H1 (cell line): ENCODE measurements around the gene LPAR3. TPM values are rescaled to one million over a fixed set of nuclear protein-coding genes. Genes with fewer than 3 reads are reported as not detected.

Experiments used
- CEBPB ChIP-seq: IDR thresholded peaks from 2 replicates; pipeline ENCODE4 v1.6.1; 2012; ENCODE audit warnings: low read depth, low read length
- GABPA ChIP-seq: IDR thresholded peaks from 2 replicates; pipeline ENCODE4 v1.6.1; 2011; ENCODE audit warnings: mild to moderate bottlenecking, low read length, moderate library complexity, borderline replicate concordance; ENCODE audit not compliant: insufficient read depth
- KDM1A ChIP-seq: fragments of 200-600, 300-600 bp; sonication (generic); IDR thresholded peaks from 2 replicates; pipeline ENCODE4 v1.7.1; 2016; ENCODE audit warnings: mild to moderate bottlenecking, low read length, borderline replicate concordance
- SAP30 ChIP-seq: fragments of 300-600 bp; sonication (generic); IDR thresholded peaks from 2 replicates; pipeline ENCODE4 v1.7.1; 2012; ENCODE audit warnings: low read length, moderate library complexity, mild to moderate bottlenecking, inconsistent platforms; ENCODE audit not compliant: insufficient read depth, insufficient replicate concordance
- polyA plus RNA-seq, 7 experiments: library from polyadenylated mRNA; depleted of rRNA in 3 of 7; stranded (reverse) in 5 of 7; unstranded in 2 of 7; fragments of >200 nt in 5 of 7; fragments of 200-250 nt in 2 of 7; gene quantifications; 1 replicate in 5 of 7; 2 replicates in 1 of 7; 4 replicates in 1 of 7; pipeline versions ENCODE4 v1.2.1 to v1.2.3, GENCODE V29; 2011 to 2013; ENCODE audit warnings: missing spikeins in 2 of 7, mixed read lengths in 2 of 7
- total RNA-seq: library from RNA; stranded (reverse); fragmentation: NEBNext Ultra II Directional; extraction: Animal tissue kit (Norgen Biotek cat#: 25700); gene quantifications from 2 replicates; pipeline ENCODE4 v1.2.1, GENCODE V29; 2021
- TF ChIP-seq, protein P1 (sequence below): fragments of 300-600 bp; sonication (generic); IDR thresholded peaks from 2 replicates; pipeline ENCODE4 v1.7.1; 2012; ENCODE audit warnings: low read length, moderate library complexity, mild to moderate bottlenecking, inconsistent platforms; ENCODE audit not compliant: insufficient replicate concordance

Gene LPAR3
- total and polyA plus RNA-seq, 2 of the 8 experiments (the other 6 are each of a cell fraction or from before 2014, with no cell fraction given), result 17.1 to 25.4 TPM

DNA sequence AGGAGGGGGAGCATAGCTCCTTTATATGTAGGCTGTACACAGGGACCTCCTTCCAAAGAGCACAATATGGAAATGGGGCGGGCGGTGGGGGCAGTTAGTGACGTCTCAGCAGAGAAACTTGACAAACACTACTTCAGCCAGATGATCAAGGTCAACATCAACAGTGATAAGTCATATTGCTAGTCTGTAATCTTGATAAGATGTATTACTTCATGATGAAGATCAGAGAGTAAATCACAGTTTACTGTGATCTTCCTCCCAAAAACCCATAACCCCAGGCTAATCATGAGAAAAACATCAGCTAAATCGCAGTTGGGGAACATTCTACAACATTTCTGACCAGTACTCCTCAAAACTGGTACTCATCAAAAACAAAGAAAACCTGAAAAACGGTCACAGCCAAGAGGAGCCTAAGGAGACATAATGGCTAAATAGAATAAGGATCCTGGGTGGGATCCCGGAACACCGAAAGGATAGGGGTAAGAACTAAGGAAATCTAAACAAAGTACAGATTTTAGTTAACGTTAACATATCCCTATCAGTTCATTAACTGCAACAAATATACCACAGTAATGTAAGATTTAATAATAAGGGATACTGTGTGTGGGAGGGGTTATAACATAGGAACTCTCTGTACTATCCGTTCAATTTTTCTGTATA is 20.2 kb downstream of the LPAR3 start (continued):
- TF ChIP-seq, protein P1, sequence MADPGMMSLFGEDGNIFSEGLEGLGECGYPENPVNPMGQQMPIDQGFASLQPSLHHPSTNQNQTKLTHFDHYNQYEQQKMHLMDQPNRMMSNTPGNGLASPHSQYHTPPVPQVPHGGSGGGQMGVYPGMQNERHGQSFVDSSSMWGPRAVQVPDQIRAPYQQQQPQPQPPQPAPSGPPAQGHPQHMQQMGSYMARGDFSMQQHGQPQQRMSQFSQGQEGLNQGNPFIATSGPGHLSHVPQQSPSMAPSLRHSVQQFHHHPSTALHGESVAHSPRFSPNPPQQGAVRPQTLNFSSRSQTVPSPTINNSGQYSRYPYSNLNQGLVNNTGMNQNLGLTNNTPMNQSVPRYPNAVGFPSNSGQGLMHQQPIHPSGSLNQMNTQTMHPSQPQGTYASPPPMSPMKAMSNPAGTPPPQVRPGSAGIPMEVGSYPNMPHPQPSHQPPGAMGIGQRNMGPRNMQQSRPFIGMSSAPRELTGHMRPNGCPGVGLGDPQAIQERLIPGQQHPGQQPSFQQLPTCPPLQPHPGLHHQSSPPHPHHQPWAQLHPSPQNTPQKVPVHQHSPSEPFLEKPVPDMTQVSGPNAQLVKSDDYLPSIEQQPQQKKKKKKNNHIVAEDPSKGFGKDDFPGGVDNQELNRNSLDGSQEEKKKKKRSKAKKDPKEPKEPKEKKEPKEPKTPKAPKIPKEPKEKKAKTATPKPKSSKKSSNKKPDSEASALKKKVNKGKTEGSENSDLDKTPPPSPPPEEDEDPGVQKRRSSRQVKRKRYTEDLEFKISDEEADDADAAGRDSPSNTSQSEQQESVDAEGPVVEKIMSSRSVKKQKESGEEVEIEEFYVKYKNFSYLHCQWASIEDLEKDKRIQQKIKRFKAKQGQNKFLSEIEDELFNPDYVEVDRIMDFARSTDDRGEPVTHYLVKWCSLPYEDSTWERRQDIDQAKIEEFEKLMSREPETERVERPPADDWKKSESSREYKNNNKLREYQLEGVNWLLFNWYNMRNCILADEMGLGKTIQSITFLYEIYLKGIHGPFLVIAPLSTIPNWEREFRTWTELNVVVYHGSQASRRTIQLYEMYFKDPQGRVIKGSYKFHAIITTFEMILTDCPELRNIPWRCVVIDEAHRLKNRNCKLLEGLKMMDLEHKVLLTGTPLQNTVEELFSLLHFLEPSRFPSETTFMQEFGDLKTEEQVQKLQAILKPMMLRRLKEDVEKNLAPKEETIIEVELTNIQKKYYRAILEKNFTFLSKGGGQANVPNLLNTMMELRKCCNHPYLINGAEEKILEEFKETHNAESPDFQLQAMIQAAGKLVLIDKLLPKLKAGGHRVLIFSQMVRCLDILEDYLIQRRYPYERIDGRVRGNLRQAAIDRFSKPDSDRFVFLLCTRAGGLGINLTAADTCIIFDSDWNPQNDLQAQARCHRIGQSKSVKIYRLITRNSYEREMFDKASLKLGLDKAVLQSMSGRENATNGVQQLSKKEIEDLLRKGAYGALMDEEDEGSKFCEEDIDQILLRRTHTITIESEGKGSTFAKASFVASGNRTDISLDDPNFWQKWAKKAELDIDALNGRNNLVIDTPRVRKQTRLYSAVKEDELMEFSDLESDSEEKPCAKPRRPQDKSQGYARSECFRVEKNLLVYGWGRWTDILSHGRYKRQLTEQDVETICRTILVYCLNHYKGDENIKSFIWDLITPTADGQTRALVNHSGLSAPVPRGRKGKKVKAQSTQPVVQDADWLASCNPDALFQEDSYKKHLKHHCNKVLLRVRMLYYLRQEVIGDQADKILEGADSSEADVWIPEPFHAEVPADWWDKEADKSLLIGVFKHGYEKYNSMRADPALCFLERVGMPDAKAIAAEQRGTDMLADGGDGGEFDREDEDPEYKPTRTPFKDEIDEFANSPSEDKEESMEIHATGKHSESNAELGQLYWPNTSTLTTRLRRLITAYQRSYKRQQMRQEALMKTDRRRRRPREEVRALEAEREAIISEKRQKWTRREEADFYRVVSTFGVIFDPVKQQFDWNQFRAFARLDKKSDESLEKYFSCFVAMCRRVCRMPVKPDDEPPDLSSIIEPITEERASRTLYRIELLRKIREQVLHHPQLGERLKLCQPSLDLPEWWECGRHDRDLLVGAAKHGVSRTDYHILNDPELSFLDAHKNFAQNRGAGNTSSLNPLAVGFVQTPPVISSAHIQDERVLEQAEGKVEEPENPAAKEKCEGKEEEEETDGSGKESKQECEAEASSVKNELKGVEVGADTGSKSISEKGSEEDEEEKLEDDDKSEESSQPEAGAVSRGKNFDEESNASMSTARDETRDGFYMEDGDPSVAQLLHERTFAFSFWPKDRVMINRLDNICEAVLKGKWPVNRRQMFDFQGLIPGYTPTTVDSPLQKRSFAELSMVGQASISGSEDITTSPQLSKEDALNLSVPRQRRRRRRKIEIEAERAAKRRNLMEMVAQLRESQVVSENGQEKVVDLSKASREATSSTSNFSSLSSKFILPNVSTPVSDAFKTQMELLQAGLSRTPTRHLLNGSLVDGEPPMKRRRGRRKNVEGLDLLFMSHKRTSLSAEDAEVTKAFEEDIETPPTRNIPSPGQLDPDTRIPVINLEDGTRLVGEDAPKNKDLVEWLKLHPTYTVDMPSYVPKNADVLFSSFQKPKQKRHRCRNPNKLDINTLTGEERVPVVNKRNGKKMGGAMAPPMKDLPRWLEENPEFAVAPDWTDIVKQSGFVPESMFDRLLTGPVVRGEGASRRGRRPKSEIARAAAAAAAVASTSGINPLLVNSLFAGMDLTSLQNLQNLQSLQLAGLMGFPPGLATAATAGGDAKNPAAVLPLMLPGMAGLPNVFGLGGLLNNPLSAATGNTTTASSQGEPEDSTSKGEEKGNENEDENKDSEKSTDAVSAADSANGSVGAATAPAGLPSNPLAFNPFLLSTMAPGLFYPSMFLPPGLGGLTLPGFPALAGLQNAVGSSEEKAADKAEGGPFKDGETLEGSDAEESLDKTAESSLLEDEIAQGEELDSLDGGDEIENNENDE, result no peak
- no peak for TF ChIP-seq SAP30
- TF ChIP-seq CEBPB, result no peak
- no peak for TF ChIP-seq GABPA
- TF ChIP-seq KDM1A, result no peak
